ENCODE results near the gene PDE1C.

DNA sequence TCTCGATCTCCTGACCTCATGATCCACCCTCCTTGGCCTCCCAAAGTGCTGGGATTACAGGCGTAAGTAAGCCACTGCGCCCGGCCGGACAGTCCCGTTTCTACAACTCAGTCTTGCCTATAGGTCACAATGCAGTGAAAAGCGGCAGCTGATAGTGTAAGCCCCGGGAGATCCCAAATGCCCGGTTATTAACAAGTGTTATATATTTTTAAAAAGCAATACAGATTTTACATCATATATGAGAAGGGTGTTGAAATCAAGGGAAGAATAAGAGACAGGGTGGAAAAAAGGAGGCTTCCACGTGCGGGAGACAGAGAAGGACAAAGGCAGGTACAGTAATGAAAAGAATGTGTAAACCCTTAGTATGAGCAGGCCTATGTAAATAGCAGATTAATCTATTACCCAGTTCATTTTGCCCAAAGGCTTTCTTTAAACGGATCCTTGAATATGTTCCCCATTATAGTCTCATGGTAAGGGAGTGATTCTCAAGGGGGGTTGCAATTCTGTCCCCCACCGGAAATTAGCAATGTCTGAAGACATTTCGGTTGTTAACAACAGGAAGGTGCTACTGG is 170.8 kb downstream of the PDE1C start:
- TF ChIP-seq, protein P1, sequence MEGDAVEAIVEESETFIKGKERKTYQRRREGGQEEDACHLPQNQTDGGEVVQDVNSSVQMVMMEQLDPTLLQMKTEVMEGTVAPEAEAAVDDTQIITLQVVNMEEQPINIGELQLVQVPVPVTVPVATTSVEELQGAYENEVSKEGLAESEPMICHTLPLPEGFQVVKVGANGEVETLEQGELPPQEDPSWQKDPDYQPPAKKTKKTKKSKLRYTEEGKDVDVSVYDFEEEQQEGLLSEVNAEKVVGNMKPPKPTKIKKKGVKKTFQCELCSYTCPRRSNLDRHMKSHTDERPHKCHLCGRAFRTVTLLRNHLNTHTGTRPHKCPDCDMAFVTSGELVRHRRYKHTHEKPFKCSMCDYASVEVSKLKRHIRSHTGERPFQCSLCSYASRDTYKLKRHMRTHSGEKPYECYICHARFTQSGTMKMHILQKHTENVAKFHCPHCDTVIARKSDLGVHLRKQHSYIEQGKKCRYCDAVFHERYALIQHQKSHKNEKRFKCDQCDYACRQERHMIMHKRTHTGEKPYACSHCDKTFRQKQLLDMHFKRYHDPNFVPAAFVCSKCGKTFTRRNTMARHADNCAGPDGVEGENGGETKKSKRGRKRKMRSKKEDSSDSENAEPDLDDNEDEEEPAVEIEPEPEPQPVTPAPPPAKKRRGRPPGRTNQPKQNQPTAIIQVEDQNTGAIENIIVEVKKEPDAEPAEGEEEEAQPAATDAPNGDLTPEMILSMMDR (conservative IDR thresholded peaks at IDR 0.05; ENCODE audit: low read depth, low read length): no peak
- no peak for TF ChIP-seq EZH2 (IDR thresholded peaks at IDR 0.05; ENCODE audit: borderline replicate concordance, low read depth, low read length, poor library complexity, severe bottlenecking)

Measured in A673 (cell line).